SK-MEL-5 (cell line): ENCODE data around the gene PTCH1. TPM values are rescaled to one million over a fixed set of nuclear protein-coding genes. Genes with fewer than 3 reads are reported as not detected.

ENCODE experiments used
- DNase-seq: peaks from one replicate; pipeline ENCODE4 v3.0.0-alpha.2; 2016; ENCODE audit warnings: low read depth, low spot score
- in situ Hi-C: cut with HindIII; loops from 2 replicates; pipeline ENCODE4 v1.10.0; 2016; ENCODE audit warnings: low sequenced_read_pairs, high pct_unique_total_duplicates, low pct_unique_long_range_greater_than_20kb
- total RNA-seq: library from RNA; depleted of rRNA; stranded (reverse); fragments of >200 nt; shearing (Covaris generic); gene quantifications from 2 replicates; pipeline ENCODE4 v1.2.3, GENCODE V29; 2014

Gene PTCH1
- total RNA-seq, 1 experiment from 2014 or later = 3.8 TPM

GRCh38 chr9:95515272-95516113, 1.3 kb downstream of the PTCH1 start:
- in situ Hi-C loops = no loop called here
- no peak for DNase-seq

GRCh38 chr9:95514342-95514741, 2.4 kb downstream of the PTCH1 start:
- in situ Hi-C loops = no loop called here
- DNase-seq = no peak

GRCh38 chr9:95513711-95514110, 3.1 kb downstream of the PTCH1 start:
- in situ Hi-C loops = no loop called here
- DNase-seq = no peak

GRCh38 chr9:95512709-95513095, 4.1 kb downstream of the PTCH1 start:
- in situ Hi-C loops = no loop called here

GRCh38 chr9:95511952-95512708, 4.6 kb downstream of the PTCH1 start:
- in situ Hi-C loops = no loop called here
- peak; percentile 46 for DNase-seq

More at GRCh38 chr9:95512709-95513095, 4.1 kb downstream of the PTCH1 start:
- DNase-seq = no peak

GRCh38 chr9:95511616-95511931, 5.2 kb downstream of the PTCH1 start:
- no peak for DNase-seq
- in situ Hi-C loops = no loop called here

GRCh38 chr9:95510709-95511615, 5.8 kb downstream of the PTCH1 start:
- DNase-seq = peak; percentile 94
- in situ Hi-C loops = no loop called here

GRCh38 chr9:95509851-95510708, 6.7 kb downstream of the PTCH1 start:
- in situ Hi-C loops = no loop called here
- DNase-seq = no peak

GRCh38 chr9:95508968-95509850, 7.6 kb downstream of the PTCH1 start:
- DNase-seq = peak; percentile 91
- in situ Hi-C loops = no loop called here

- in situ Hi-C loops = no loop called here
- DNase-seq = no peak
Measured at GRCh38 chr9:95508242-95508967, 8.4 kb downstream of the PTCH1 start.

GRCh38 chr9:95507464-95508241, 9.1 kb downstream of the PTCH1 start:
- in situ Hi-C loops = no loop called here

GRCh38 chr9:95506678-95507463, 9.9 kb downstream of the PTCH1 start:
- in situ Hi-C loops = no loop called here
- DNase-seq = peak; percentile 53

More at GRCh38 chr9:95507464-95508241, 9.1 kb downstream of the PTCH1 start:
- peak; percentile 59 for DNase-seq

- peak; percentile 34 for DNase-seq
- in situ Hi-C loops = no loop called here
Measured at GRCh38 chr9:95506428-95506677, 10.4 kb downstream of the PTCH1 start.

GRCh38 chr9:95505717-95506427, 10.9 kb downstream of the PTCH1 start:
- peak; percentile 52 for DNase-seq
- in situ Hi-C loops = no loop called here
